HG03571 (cell line): ENCODE results near the gene RALGAPA2.

Experiments used
- ATAC-seq: cut with Tn5 transposase; IDR thresholded peaks from one replicate; pipeline ENCODE4 v1.9.1; 2021; ENCODE audit not compliant: unreplicated experiment

The RALGAPA2 gene

DNA sequence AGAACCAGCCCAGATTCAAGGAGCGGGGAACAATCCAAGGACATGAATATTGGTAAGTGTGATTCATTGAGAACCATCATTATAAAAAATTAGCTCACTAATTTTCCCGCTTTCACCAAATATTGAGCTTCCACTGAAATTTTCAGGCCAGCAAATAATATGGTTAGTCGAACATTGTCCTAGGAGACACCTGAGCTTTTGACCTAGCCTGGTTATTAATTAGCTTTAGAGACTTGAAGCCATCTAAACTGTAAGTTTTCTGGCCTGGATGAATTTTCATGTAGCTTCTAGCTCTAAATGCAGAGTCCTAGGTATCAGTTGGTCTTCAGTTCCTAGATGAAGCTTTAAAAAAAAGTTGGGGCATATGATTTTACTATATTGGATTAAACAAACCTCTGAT, 17.1 kb upstream of the RALGAPA2 start:
- ATAC-seq, result no peak

DNA sequence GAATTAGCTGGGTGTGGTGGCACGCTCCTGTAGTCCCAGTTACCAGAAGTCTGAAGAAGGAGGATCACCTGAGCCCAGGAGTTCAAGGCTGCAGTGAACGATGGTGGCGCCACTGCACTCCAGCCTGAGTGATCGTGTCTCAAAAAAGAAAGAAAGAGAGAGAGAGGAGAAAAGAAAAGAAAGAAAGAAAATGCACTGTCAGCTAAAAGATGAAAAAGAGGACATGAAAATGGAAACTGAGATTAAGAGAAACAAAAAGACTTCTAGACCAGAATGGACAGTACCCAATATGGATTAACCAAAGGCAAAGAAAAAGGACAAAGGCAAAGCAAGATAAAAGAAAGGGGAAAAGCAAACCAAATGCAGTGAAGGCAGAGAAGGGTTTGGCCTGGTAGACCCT, 9.0 kb upstream of the RALGAPA2 start:
- ATAC-seq, result no peak

DNA sequence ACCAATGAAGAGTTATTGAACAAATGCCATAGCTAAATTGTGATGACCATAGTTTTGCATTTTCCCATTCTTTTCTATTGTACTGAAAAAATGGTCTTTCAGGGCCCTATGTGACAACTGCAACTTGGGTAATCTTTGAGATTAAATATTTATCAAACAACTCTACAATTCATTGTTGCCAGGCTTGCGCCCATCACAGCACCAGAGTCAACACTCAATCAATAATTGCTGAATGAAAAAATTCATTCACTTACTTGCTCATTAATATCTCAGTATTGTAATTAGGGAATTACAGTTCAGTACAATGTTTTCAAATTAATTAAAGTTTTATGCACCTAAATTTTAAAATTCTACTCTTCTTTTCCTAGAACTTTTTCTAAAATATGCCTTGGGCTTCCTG, 7.7 kb upstream of the RALGAPA2 start:
- no peak for ATAC-seq

DNA sequence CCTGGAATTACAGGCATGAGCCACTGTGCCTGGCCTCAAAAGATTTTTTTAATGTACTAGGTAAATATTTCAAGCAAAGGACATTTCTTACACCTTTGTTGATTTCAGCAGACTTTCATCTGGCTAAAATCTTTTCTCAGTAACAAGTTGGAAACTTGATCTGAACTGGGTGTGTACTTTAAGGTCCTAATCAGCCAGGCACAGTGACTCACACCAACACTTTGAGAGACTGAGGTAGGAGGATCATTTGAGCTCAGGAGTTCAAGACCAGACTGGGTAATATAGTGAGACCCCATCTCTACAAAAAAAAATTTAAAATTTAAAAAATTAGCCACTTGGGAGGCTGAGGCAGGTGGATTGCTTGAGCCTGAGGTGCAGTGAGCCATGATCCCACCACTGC, 7.0 kb upstream of the RALGAPA2 start:
- ATAC-seq, result no peak

DNA sequence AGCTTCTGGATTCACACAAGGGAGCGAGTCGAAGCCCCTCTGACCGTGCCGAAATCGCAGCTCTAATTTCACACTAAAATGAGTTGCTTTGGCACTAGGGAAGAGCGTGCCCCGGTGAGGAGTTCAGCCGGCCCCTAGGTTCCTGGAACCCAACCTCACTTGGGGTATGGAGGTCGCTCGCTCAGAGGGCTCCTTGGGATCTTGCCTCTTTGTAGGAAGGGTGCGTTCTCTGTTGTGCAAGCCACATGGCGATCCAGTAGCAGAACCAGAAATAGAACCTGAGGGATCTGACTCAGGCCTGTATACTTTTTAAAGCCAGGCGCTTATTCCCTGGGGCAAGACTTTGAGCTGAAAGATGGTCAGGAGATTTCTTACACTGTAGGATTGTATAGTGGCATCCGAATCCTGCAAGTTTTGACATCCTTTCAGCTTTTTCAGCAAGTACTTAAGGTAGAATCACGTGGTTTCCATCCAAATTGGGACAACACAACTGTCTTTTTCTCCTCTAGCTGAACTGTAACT, 861 bp upstream of the RALGAPA2 start:
- no peak for ATAC-seq

DNA sequence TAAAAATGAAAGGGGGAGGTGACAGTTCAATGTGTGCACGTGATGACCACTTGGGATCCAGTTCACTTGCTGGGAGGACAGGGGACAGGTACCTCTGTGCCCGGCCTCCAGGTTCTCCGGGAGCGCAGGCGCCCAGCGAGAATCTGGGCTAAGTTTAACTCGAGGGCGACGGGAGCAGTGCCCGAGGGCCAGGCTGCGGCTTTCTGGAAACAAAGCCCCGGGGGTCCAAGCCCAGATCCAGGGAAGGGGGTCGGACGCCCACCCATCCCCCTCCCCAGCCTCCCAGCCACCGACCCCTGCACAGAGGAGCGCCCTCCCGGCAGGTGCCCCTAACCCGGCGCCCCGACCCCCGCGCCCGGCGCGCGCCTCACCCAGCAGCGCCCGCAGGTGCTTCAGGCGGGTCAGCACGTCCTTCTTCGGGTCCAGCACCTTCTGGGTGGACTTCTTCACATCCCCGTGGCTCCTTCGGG, 405 bp downstream of the RALGAPA2 start:
- peak; percentile 4 for ATAC-seq

DNA sequence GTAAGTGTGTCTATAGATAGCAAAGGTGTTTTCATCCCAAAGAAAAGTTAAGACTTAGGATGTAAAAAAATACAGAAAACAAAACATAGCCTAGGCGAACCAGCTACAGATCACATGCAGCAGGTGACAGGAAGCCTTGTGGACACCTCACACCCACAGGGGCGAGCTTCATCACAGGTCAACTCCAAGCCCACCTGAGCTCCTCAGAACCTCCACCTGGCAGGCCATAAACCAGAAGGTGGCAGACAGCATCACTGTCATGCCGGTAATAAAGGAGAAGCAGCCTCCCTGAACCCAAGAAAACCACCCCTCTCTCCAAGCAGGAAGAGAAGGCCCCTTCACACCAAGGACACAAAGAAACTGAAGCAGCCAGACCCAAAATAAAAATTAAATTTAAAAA, 1.0 kb downstream of the RALGAPA2 start:
- ATAC-seq, result no peak

DNA sequence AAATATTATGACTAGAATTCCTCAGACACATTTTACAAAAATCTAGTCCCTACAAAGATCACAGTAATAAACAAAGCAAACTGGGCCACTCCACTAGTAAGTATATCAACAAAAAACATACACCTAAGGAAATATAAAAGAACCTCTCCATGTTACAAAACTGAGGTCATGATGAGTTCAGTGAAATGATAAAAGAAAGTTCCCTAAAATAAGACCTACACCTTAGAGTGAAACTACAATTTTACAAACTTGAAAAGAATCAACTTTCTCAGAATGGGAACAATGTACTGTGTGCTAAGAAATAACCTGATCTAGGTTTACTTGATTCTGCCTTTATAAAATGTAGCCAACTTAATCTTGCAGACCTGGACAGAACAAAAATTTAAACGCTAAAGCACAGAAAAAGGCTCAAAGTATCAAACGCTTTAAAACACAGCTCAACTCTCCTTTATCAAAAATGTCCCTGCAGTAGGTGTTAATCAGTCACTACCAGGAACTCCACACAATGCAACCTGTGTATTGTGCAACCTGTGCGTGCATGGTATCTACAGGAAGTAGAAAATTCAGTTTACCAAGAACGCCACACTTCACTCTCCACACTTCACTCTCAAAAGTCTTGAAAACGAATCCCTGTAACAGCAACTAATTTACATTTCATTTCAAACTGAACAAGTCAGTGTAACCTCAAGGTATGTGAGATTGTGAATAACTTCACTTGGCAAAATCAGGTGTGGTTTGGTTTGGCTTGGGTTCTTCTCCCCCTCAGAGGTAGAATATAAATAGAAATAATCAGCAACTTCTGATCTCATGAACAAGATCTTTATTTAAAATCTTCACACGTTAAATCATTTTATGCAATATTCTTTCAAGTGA, 1.8 kb downstream of the RALGAPA2 start:
- peak; percentile 25 for ATAC-seq

DNA sequence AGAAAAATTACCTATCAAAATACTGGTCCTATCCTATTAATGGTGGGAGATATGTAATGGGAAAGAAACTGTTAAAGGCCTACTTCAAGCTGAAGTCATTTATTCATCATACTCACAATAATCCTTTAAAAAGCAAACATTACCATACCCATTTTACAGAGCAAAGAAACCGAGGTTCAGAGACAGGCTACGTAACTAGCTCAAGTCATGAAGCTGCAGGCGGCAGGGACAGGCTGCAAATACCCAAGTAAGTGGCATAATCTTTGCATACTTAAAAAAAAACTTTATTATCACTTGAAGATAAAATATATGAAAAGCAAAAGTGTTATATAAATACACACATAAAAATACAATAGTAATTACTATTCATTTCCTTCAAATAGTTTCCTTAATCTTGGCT, 2.6 kb downstream of the RALGAPA2 start:
- no peak for ATAC-seq

DNA sequence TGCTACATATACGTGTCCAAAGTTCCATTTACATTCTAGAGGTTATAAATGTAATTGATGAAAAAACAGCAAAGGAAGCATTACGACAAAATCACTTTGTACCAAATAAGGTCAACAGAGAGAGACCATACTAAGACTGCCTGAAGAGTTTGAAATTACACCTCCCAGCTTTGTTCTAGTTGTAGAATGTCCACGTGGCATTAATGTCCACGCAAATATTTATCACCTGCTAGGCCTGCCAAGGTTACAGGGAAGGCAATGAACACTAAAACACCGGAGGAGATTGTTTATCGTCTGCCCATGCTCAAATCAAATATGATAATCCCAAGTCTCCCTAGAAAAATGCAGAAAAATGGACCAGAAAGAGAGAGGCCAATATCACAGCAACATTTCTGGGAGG, 6.2 kb downstream of the RALGAPA2 start:
- ATAC-seq, result no peak

DNA sequence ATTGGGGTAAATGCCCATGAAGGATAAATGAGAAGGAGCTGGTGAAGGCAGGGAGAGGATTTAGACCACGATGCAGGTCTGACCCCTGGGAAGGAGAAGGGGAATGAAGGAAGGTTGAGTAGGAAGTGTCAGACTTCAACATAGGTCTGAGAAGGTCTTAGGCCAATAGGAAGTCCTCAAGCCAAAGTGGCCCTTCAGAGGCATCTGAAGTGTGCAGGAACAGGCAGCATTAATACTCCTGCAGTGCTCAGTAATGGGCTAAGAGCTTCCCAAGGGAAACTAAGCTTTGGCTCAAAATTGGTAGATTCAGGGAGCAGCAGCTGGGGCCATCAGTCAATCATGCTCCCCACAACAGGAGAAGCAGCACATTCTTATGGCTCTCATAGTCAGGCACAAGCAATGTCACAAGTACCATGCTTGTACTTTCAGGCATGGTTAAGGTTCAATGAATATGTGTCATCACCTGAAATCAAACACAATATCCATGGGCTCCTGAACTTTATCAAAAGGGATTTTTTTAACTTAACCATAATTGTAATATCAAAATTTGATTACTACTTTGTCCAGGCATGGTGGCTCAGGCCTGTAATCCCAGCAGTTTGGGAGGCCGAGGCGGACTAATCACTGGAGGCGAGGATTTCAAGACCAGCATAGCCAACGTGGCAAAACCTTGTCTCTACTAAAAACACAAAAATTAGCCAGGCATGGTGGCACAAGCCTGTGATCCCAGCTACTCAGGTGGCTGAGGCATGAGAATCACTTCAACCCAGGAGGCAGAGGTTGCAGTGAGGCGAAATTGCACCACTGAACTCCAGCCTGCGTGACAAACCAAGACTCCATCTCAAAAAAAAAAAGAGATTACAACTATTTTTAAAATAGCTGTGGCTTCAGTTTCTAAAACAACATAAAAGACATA, 9.9 kb downstream of the RALGAPA2 start:
- no peak for ATAC-seq

DNA sequence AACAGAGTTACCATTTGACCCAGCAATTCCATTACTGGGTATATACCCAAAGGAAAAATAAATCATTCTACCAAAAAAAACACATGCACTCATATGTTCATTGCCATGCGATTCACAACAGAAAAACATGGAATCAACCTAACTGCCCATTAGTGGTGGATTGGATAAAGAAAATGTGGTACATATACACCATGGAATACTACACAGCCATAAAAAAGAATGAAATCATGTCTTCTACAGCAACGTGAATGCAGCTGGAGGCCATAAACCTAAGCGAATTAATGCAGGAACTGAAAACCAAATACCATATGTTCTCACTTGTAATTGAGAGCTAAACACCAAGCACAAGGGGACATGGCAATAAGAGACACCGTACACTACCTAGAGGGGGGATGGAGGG, 12.5 kb downstream of the RALGAPA2 start:
- ATAC-seq, result no peak

DNA sequence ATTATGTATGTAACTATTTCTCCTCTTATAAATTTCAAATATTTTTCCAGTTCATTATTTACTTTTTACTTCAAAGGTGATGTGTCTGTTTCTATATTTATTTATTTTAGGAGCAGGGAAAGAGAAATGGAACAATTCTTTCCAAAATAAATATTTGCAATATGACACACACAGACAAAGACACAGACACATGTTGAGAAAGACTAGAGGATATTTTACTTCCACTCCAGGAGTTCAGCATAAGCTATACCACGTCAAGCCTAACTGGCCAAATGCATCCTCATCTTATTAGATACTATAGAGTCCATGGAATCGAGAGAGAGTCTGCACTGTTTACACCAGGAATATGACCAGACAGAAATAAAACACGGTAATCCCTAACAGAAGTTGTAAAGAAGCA, 13.3 kb downstream of the RALGAPA2 start:
- no peak for ATAC-seq

DNA sequence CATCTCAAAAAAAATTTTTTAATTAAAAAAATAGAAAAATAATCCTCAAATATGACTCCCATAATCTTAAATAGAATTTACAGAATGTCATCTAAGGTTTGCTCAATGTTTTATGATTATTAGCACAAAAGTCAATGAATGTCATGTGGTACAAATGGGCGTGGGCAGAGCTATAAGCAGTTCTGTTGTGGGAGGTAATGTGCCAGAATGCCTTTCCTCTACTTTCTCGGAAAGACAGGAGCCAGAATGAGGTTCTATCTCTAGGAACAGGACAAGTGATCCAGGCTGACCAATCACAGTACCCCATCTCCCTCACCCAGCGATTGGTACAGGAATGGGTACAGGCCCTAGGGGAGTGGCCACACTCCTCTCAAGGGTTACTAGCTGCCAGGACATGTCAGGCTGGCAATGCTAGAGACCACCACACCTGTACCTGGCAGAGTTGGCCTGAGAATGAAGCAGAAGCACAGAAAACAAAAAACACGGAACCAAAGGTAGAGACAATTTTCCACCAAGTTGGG, 15.1 kb downstream of the RALGAPA2 start:
- no peak for ATAC-seq

DNA sequence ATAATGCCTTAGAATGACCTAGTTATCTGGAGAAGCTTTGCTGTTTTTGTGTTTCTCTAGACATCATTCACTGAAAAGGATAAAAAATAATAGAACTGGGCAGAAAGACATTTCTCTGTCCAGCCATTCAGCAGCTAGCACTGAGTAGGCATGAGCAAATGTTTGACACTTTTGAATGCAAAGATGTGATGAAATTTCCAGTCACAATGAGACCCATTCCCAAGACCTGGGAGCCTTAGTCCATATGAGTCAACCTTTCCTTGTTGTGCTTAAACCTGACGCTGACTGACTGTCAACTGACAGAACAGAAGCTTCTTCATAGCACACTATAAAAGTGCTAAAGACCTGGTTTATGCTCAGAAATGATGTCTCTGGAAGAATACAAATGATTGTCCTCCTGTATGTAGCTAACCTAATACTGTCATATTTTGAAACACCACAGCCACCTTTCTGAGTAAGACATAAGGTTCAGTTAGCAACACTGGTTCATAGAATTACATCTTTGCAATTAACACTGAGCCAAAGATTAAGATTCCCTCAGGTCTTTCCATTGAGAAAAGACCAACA, 17.1 kb downstream of the RALGAPA2 start:
- ATAC-seq, result no peak

DNA sequence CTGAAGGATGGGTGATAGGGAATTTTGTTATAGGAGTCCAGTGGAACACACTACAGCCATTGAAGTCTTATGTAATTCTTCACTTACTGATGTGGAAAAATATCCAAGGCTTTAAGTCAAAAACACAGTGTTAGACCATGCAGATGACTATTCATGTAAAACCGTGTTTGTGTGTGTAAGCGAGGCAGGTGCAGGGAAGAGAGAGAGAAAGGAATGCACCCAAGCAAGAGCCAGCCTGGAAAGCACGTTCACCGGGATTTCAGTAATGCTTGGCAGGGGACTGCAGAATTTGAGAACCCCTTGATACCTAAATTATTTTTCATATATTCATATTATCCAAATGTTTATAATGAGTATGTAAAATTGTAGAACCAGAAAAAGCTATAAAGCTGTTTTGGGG, 17.9 kb downstream of the RALGAPA2 start:
- no peak for ATAC-seq

DNA sequence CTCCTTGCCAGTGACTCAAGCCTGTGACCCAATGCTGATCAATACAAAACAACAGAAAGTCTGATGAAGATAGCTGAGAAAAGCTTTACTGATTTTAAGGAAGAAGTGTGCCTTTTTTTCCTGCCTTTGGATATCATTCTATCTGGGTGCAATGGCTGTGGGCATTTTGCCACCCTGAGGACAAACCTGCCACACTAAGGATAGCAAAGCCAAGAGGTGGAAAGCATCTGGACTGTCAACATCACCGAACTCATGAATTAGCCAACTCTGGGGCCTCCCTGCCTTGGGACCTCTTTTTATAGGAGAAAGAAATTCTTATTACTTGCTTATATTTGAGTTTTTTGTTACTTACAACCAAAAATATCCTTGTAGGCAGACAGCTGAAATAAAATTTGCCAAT, 19.9 kb downstream of the RALGAPA2 start:
- ATAC-seq, result no peak

DNA sequence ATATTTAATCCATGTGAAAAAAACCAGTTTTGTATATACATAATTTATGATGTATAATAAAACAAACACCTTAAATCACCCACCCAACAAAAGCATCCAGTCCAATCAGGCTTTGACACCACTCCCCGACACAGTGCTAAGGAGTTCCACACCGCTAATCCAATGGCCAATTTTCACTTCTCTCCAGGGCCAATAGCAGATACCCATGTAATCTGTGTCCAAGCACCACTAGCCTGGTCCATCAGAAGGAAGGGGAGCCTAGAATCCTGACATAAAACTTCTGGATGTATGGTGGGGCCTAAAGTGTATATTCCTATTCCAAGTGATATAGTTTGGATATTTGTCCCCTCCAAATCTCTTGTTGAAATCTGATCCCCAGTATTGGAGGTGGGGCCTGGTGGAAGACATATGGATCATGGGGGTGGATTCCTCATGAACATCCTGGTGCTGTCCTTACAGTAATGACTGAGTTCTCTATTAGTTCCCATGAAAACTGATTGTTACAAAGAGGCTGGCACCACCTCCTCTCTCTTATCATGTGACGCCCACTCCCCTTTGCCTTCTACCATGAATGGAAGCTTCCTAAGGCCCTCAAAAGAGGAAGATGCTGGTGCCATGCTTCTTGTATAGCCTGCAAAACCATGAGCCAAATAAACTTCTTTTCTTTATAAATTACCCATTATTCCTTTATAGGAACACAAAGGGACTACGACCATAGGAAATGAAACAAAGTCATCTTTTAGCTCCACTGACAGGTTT, 20.8 kb downstream of the RALGAPA2 start:
- ATAC-seq, result peak; percentile 41

DNA sequence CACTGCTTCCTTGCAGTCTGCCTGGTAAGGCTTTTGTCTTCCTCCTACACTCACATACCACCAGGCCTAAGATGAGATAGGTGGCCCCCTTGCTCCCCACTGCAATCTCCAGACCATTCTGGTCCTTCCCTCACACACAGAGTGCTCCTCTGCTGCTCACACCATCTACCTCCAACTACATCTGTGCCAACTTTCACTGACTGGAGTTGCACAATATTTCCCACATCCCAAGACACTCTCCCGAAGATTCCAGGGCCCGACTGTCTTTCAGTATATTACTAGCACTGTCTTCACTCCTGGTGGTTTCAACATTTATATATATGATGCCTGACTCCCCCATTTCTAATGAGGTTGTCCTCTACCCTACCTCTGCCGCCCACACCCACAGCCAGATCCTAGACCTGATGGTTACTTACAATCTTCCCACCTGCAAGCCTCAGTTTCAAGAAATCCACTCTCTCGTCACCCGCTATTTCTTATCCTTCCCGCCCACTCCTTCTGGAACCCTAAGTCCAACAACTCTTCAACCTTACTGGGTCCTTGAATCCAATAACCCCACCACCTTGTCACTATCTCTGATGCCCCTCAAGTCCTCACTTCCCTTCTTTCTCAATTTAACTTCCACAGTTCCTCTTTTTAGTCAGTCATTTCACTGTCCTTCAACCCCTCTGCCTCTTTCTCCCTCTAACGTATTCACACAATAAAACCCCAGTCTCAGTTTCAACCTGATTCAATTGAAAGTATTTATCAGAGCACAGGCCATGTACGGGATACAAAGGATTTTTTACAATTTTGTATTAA, 21.6 kb downstream of the RALGAPA2 start:
- ATAC-seq, result peak; percentile 79

DNA sequence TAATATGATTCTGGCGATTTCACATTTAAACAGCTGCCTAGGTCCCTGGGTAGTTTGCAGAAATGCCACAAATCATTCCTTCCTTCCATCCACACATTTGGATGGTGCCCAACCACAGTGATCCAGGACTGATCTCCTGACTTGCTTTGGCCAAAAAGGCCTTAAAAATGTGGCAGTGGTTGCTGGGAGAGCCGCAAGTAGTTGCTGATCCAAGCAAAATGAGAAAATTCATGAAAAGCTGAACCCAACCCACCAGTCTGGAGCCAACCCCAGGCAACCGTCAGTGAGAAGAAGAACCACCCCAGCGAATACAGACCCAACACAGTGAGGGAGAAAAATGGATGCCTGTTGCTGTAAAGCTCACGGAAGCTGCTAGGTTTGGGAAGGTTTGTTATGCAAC, 25.1 kb downstream of the RALGAPA2 start:
- no peak for ATAC-seq
